Measurements from ENCODE around the gene PPP2R3A.

- no peak for TF ChIP-seq REST (IDR thresholded peaks at IDR 0.05; ENCODE audit: low read depth)
- TF ChIP-seq EP300 (IDR thresholded peaks at IDR 0.05; ENCODE audit: borderline replicate concordance) = no peak
These were observed 5.1 kb downstream of the PPP2R3A start for GRCh38 chr3:135970506-135971116.

Measured in Ishikawa (cell line).